Endothelial cell of umbilical vein (primary cell): ENCODE measurements around the gene SV2C. TPM values are rescaled to one million over a fixed set of nuclear protein-coding genes. Genes with fewer than 3 reads are reported as not detected.

Experiments used
- BruUV-seq: library from RNA; stranded (reverse); fragments of 400-500 nt; replicated peaks from 2 replicates; lab custom pipeline; 2021; lab: Mats Ljungman, UMichigan
- CTCF ChIA-PET: fragments of 300-600, 350-600 bp; sonication (Branson Sonifier 250); formaldehyde crosslinking; loops from one replicate; lab custom pipeline; 2021; ENCODE audit warnings: antibody characterized with exemption, inconsistent platforms; lab: Charles Lee
- POLR2A ChIA-PET: fragments of 300-600, 350-600 bp; sonication (Branson Sonifier 250); formaldehyde crosslinking; loops from one replicate; lab custom pipeline; 2021; ENCODE audit warnings: antibody characterized with exemption, inconsistent platforms; lab: Charles Lee
- DNase-seq: peaks from one replicate; pipeline ENCODE4 v3.0.0-alpha.2; 2011; ENCODE audit warnings: low read depth, low spot score
- FAIRE-seq: peaks from 2 replicates; lab custom pipeline; 2011; peaks lifted over from hg19 to GRCh38; lab: Jason Lieb, UNC
- H2AFZ ChIP-seq: 2 replicates; pipeline ENCODE4 v1.6.0; 2012; ENCODE audit warnings: low read depth, low read length, control low read depth, inconsistent platforms
- H3K27ac ChIP-seq: 2 replicates; pipeline ENCODE4 v1.5.1; 2011; ENCODE audit warnings: low read depth, mild to moderate bottlenecking, control low read depth, low read length, moderate library complexity; ENCODE audit not compliant: insufficient read depth
- H3K27me3 ChIP-seq, 2 experiments: 2 replicates each; pipeline versions ENCODE4 v1.6.0 to v1.6.1; 2011; ENCODE audit warnings: low read length in 2 of 2, mixed read lengths in 1 of 2; ENCODE audit not compliant: control insufficient read depth in 2 of 2, insufficient read depth in 2 of 2
- H3K36me3 ChIP-seq, 2 experiments: 2 replicates in 1 of 2; 3 replicates in 1 of 2; pipeline ENCODE4 v1.5.1; 2011; ENCODE audit warnings: low read length in 2 of 2, mild to moderate bottlenecking in 1 of 2, moderate library complexity in 1 of 2; ENCODE audit not compliant: control insufficient read depth in 2 of 2, insufficient read depth in 2 of 2; ENCODE audit errors: extremely low read depth in 1 of 2
- H3K4me1 ChIP-seq: 3 replicates; pipeline ENCODE4 v1.5.1; 2011; ENCODE audit warnings: mild to moderate bottlenecking, low read length; ENCODE audit not compliant: control insufficient read depth, insufficient read depth; ENCODE audit errors: extremely low read depth
- H3K4me2 ChIP-seq: 2 replicates; pipeline ENCODE4 v1.6.1; 2011; ENCODE audit warnings: low read length, control low read depth, mixed read lengths; ENCODE audit not compliant: insufficient read depth
- H3K4me3 ChIP-seq, 3 experiments: fragments of 200-600 bp in 1 of 3; sonication (generic), shearing (Covaris generic) in 1 of 3; replicated peaks in 1 of 3; 2 replicates each; pipeline ENCODE4 v1.5.1; 2011 to 2016; ENCODE audit warnings: control low read depth in 3 of 3, low read length in 3 of 3, mild to moderate bottlenecking in 2 of 3, inconsistent platforms in 1 of 3, low read depth in 1 of 3, moderate library complexity in 1 of 3; ENCODE audit not compliant: insufficient read depth in 1 of 3
- H3K79me2 ChIP-seq: 2 replicates; pipeline ENCODE4 v1.6.0; 2012; ENCODE audit warnings: low read length, inconsistent platforms; ENCODE audit not compliant: control insufficient read depth, insufficient read depth
- H3K9ac ChIP-seq: replicated peaks from 2 replicates; pipeline ENCODE3; 2011; ENCODE audit warnings: low read length, control low read depth; ENCODE audit not compliant: insufficient read depth; ENCODE audit errors: extremely low read depth
- H3K9me1 ChIP-seq: replicated peaks from 3 replicates; pipeline ENCODE4 v1.6.0; 2011; ENCODE audit warnings: mild to moderate bottlenecking, low read length; ENCODE audit not compliant: control insufficient read depth, insufficient read depth; ENCODE audit errors: extremely low read depth
- H3K9me3 ChIP-seq: replicated peaks from 2 replicates; pipeline ENCODE4 v1.5.1; 2012; ENCODE audit warnings: low read length, inconsistent platforms; ENCODE audit not compliant: control insufficient read depth, insufficient read depth
- H4K20me1 ChIP-seq: replicated peaks from 2 replicates; pipeline ENCODE3; 2011; ENCODE audit warnings: mild to moderate bottlenecking, low read length; ENCODE audit not compliant: control insufficient read depth, insufficient read depth; ENCODE audit errors: extremely low read depth
- CTCF ChIP-seq, 2 donors: IDR thresholded peaks; 1 replicate in 1 of 2; 2 replicates in 1 of 2; pipeline ENCODE4 v1.5.1; 2011; ENCODE audit warnings: low read length in 2 of 2, mild to moderate bottlenecking in 2 of 2, moderate library complexity in 2 of 2, control low read depth in 1 of 2, inconsistent platforms in 1 of 2, low read depth in 1 of 2; ENCODE audit not compliant: insufficient read depth in 1 of 2; ENCODE audit errors: extremely low read depth in 1 of 2
- EZH2 ChIP-seq: IDR thresholded peaks from 2 replicates; pipeline ENCODE4 v1.6.1; 2012; ENCODE audit warnings: borderline replicate concordance, low read depth, mild to moderate bottlenecking, moderate library complexity, low read length, inconsistent platforms; ENCODE audit not compliant: severe bottlenecking
- FOS ChIP-seq: IDR thresholded peaks from 2 replicates; pipeline ENCODE4 v1.6.1; 2011; ENCODE audit warnings: mild to moderate bottlenecking, low read length, moderate library complexity, borderline replicate concordance; ENCODE audit not compliant: insufficient read depth
- GATA2 ChIP-seq: IDR thresholded peaks from 2 replicates; pipeline ENCODE4 v1.7.0; 2011; ENCODE audit warnings: low read depth, mild to moderate bottlenecking, moderate library complexity, mixed read lengths, low read length; ENCODE audit not compliant: insufficient read length, insufficient read depth
- JUN ChIP-seq: IDR thresholded peaks from 2 replicates; pipeline ENCODE4 v1.6.1; 2011; ENCODE audit warnings: borderline replicate concordance, low read depth; ENCODE audit not compliant: insufficient read length, insufficient read depth
- MYC ChIP-seq: IDR thresholded peaks from one replicate; pipeline ENCODE4 v1.6.1; 2011; ENCODE audit warnings: mild to moderate bottlenecking, low read depth, low read length
- POLR2A ChIP-seq: IDR thresholded peaks from 2 replicates; pipeline ENCODE4 v1.6.1; 2012; ENCODE audit warnings: low read depth, mild to moderate bottlenecking, control low read depth, low read length
- POLR2AphosphoS5 ChIP-seq: IDR thresholded peaks from 2 replicates; pipeline ENCODE4 v1.6.1; 2012; ENCODE audit warnings: low read depth, mild to moderate bottlenecking, control low read depth, low read length, moderate library complexity; ENCODE audit not compliant: insufficient read depth
- dilution Hi-C: fragments of 300-500 bp; cut with MboI; formaldehyde crosslinking; loops from one replicate; pipeline ENCODE4 v1.15.0; 2019; ENCODE audit warnings: low sequenced_read_pairs; ENCODE audit not compliant: extremely low pct_ligation_motif_present
- intact Hi-C: fragments of 100-400 bp; cut with micrococcal nuclease; formaldehyde crosslinking; loops from one replicate; pipeline ENCODE4 v1.10.0; 2022
- polyA plus RNA-seq, 4 experiments: library from polyadenylated mRNA; depleted of rRNA in 3 of 4; stranded (reverse) in 3 of 4; unstranded in 1 of 4; fragments of >200 nt; gene quantifications; 2 replicates each; pipeline versions ENCODE4 v1.2.1 to v1.2.3, GENCODE V29; 2011 to 2012; ENCODE audit warnings: missing spikeins in 1 of 4
- total RNA-seq: library from RNA; stranded (reverse); gene quantifications from 2 replicates; pipeline ENCODE4 v1.2.3, GENCODE V29; 2021
- TF ChIP-seq, protein P1 (sequence below): IDR thresholded peaks from 2 replicates; pipeline ENCODE4 v1.6.1; 2011; ENCODE audit not compliant: insufficient read depth, insufficient read length

The SV2C gene
- total and polyA plus RNA-seq, 2 donors (not counting 3 experiments of a cell fraction or from before 2014, with no cell fraction given), result not detected

- no peak for FAIRE-seq
- no peaks in the 10 kb centered on the region for H3K27me3 ChIP-seq
- H3K36me3 ChIP-seq, result no peaks in the 10 kb centered on the region
- intact Hi-C loops, result no loop called here
- H3K9me3 ChIP-seq, result no peaks in the 10 kb centered on the region
- BruUV-seq, result no TSS peak
- H4K20me1 ChIP-seq, result no peaks in the 10 kb centered on the region
- H3K4me1 ChIP-seq, result no peaks in the 10 kb centered on the region
- ChIA-PET CTCF (no interaction called here), POLR2A (no interaction called here)
- dilution Hi-C loops, result no loop called here
- no peak overlapping the region for H3K4me3 ChIP-seq
- no peaks in the 10 kb centered on the region for H3K9me1 ChIP-seq
- no peak overlapping the region for H3K4me2 ChIP-seq
- H3K27ac ChIP-seq, result no peak overlapping the region
- no peak for TF ChIP-seq MYC
- TF ChIP-seq, protein P1, sequence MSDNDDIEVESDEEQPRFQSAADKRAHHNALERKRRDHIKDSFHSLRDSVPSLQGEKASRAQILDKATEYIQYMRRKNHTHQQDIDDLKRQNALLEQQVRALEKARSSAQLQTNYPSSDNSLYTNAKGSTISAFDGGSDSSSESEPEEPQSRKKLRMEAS, result no peak
- no peak for TF ChIP-seq POLR2AphosphoS5
- no peak for TF ChIP-seq JUN
- no peak for TF ChIP-seq EZH2
- TF ChIP-seq FOS, result no peak
- TF ChIP-seq CTCF (IDR thresholded peaks at IDR 0.05; ENCODE audit: extremely low read depth in 1 of 2, insufficient read depth in 1 of 2, low read depth in 1 of 2, low read length in 2 of 2), result no peak
- TF ChIP-seq GATA2, result no peak
- no peak for TF ChIP-seq POLR2A
- DNase-seq, result no peak
- H2AFZ ChIP-seq, result no peak overlapping the region
- H3K79me2 ChIP-seq, result no peaks in the 10 kb centered on the region
- H3K9ac ChIP-seq, result no peak overlapping the region
Observed at GRCh38 chr5:76380346-76381066, 297.3 kb downstream of the SV2C start.
